ENCODE measurements around the gene PPFIBP1.

- TF ChIP-seq CTCF (IDR thresholded peaks at IDR 0.05; ENCODE audit: low read depth, low read length) (no peak), EZH2phosphoT487 (IDR thresholded peaks at IDR 0.05; ENCODE audit: low read depth) (no peak)
These were observed 68.5 kb downstream of the PPFIBP1 start for GRCh38 chr12:27592548-27592947.

Measured in OCI-LY3 (cell line).